Measurements from ENCODE around the gene ARHGAP19. TPM values are rescaled to one million over a fixed set of nuclear protein-coding genes. Genes with fewer than 3 reads are reported as not detected.

ARHGAP19 gene
- total and polyA plus RNA-seq, 2 of the 8 experiments (the other 6 are each of a cell fraction or from before 2014, with no cell fraction given), result 13.3 to 32.1 TPM

- CTCF ChIA-PET (ENCODE audit: partially characterized antibody), result interaction anchor here (0.7 to 44.6 kb wide), 36 partner anchors 10 to 202 kb away, joined by 3 to 1348 read pairs (median 5); partner anchors contain the start of gene SLIT1
- no peaks in the 10 kb centered on the region for H3K79me1 ChIP-seq (ENCODE audit: low read depth, low read length)
- H2BK12ac ChIP-seq (ENCODE audit: low read depth, low read length), result no peak overlapping the region
- DNase-seq (ENCODE audit: low read depth in 1 of 2, low spot score in 2 of 2), result no peak
- peaks cover 0 to 12% (median 7%) of the 10 kb centered on the region in 4 experiments; a peak in 5 of 7 replicates for H3K27me3 ChIP-seq (replicated peaks in 1 of 4; ENCODE audit: control insufficient read depth in 3 of 4, extremely low read depth in 1 of 4, insufficient read depth in 3 of 4, low read length in 3 of 4)
- no peaks in the 10 kb centered on the region for H3K79me2 ChIP-seq (ENCODE audit: control insufficient read depth in 1 of 2, insufficient read depth in 2 of 2, low read length in 2 of 2)
- H3K27ac ChIP-seq (ENCODE audit: low read depth, low read length), result no peak overlapping the region
- H2BK20ac ChIP-seq (ENCODE audit: low read length), result no peak overlapping the region
- H4K91ac ChIP-seq (replicated peaks; ENCODE audit: insufficient read length, low read length), result no peak overlapping the region
- no peaks in the 10 kb centered on the region for H3K9me3 ChIP-seq (ENCODE audit: insufficient read depth in 2 of 2, low read depth in 1 of 2, low read length in 1 of 2)
- H3K56ac ChIP-seq (replicated peaks; ENCODE audit: insufficient read length, low read depth, low read length), result no peak overlapping the region
- H4K5ac ChIP-seq (ENCODE audit: insufficient read length, low read depth, low read length), result no peak overlapping the region
- H3K4me2 ChIP-seq (ENCODE audit: insufficient read depth in 1 of 2, low read depth in 2 of 2, low read length in 2 of 2), result peak overlapping the region; percentile 66 to 73
- H3K14ac ChIP-seq (ENCODE audit: insufficient read length), result no peak overlapping the region
- no peak overlapping the region for H4K8ac ChIP-seq (ENCODE audit: extremely low read depth, insufficient read depth, low read length)
- no peak overlapping the region for H3K23ac ChIP-seq (ENCODE audit: insufficient read length)
- 0 out of 2 replicates have a peak overlapping the region, but pooled peaks have one; percentile 10 for H2AFZ ChIP-seq (ENCODE audit: low read length)
- H3K4me1 ChIP-seq (replicated peaks in 1 of 4; ENCODE audit: control insufficient read depth in 3 of 4, insufficient read depth in 4 of 4, low read length in 3 of 4), result peaks cover 2 to 9% (median 5%) of the 10 kb centered on the region in 4 experiments; a peak in 5 of 7 replicates
- no peak overlapping the region for H2AK5ac ChIP-seq (ENCODE audit: low read depth, low read length)
- no peak overlapping the region for H2BK120ac ChIP-seq (replicated peaks; ENCODE audit: low read depth, low read length)
- no peak overlapping the region for H3K18ac ChIP-seq (ENCODE audit: extremely low read depth, low read length)
- peak overlapping the region in 2 of 4 experiments; percentile 49 to 76; a peak in 3 of 8 replicates for H3K4me3 ChIP-seq (ENCODE audit: extremely low read depth in 1 of 4, insufficient read depth in 2 of 4, low read depth in 3 of 4, low read length in 4 of 4)
- TF ChIP-seq RFX5 (IDR thresholded peaks at IDR 0.05; ENCODE audit: borderline replicate concordance, low read depth, low read length) (no peak), EGR1 (IDR thresholded peaks at IDR 0.05; ENCODE audit: borderline replicate concordance, low read depth, low read length) (no peak), ZNF274 (IDR thresholded peaks at IDR 0.05; ENCODE audit: borderline replicate concordance, extremely low read depth, low read length) (no peak), TBP (IDR thresholded peaks at IDR 0.05; ENCODE audit: low read depth, low read length) (no peak), NANOG (IDR thresholded peaks at IDR 0.05; ENCODE audit: insufficient read depth, low read depth, low read length, poor library complexity, severe bottlenecking) (no peak), PHF8 (conservative IDR thresholded peaks at IDR 0.05; ENCODE audit: low read depth, low read length) (no peak), FOSL1 (IDR thresholded peaks at IDR 0.05; ENCODE audit: insufficient read depth, low read depth, low read length) (no peak), KDM1A (IDR thresholded peaks at IDR 0.05; ENCODE audit: borderline replicate concordance, low read length) (no peak), SRF (IDR thresholded peaks at IDR 0.05; ENCODE audit: low read depth, low read length) (no peak), CTBP2 (IDR thresholded peaks at IDR 0.05; ENCODE audit: borderline replicate concordance, insufficient read depth, insufficient read length, low read length) (no peak), HDAC6 (IDR thresholded peaks at IDR 0.05; ENCODE audit: low read depth, low read length) (no peak), NRF1 (IDR thresholded peaks at IDR 0.05; ENCODE audit: low read depth, low read length) (no peak), CREB1 (IDR thresholded peaks at IDR 0.05) (no peak)
- POLR2A ChIA-PET (ENCODE audit: partially characterized antibody), result interaction anchor here (0.8 to 2.0 kb wide), 5 partner anchors 11 to 57 kb away, joined by 3 to 5 read pairs (median 3); partner anchors contain the start of gene SLIT1
- H3K4ac ChIP-seq (replicated peaks; ENCODE audit: insufficient read length, low read depth, low read length), result no peak overlapping the region
- no peaks in the 10 kb centered on the region for H3K36me3 ChIP-seq (ENCODE audit: control insufficient read depth in 2 of 4, insufficient read depth in 4 of 4, low read length in 3 of 4)
- peaks cover 4% of the 10 kb centered on the region; the same call in 1 of the 2 replicates for H3K23me2 ChIP-seq (ENCODE audit: low read depth, low read length)
- no peak overlapping the region for H2BK15ac ChIP-seq (ENCODE audit: low read length)
- peaks cover 0 to 3% of the 10 kb centered on the region in 2 experiments for H4K20me1 ChIP-seq (replicated peaks in 1 of 2; ENCODE audit: control insufficient read depth in 1 of 2, insufficient read depth in 2 of 2, low read length in 2 of 2)
- 41% methylated on average over 7 of the region's 7 CpGs; no CpG with 5 or more reads in 1 of the 2 experiments for WGBS, 2 experiments (ENCODE audit: extremely low coverage in 1 of 2, insufficient coverage in 1 of 2, insufficient read length in 1 of 2, insufficient replicate concordance in 2 of 2, low coverage in 1 of 2, low lambda C conversion rate in 2 of 2, missing lambda C conversion rate in 1 of 2)
- no peak overlapping the region for H3K9ac ChIP-seq (replicated peaks in 1 of 4; ENCODE audit: extremely low read depth in 1 of 4, low read depth in 3 of 4, low read length in 3 of 4)
- no peak overlapping the region for H2BK5ac ChIP-seq (ENCODE audit: low read depth, low read length)
- no peak for FAIRE-seq
These were observed 95.4 kb downstream of the ARHGAP19 start for GRCh38 chr10:97197030-97197500.
